ENCODE results near the gene EIF3I. TPM values are rescaled to one million over a fixed set of nuclear protein-coding genes. Genes with fewer than 3 reads are reported as not detected.
A peak's percentile ranks its signal among the peaks of the same experiment; 100 is the strongest.

The EIF3I gene
- total RNA-seq, 2 experiments from 2014 or later = 182 to 207 TPM

DNA sequence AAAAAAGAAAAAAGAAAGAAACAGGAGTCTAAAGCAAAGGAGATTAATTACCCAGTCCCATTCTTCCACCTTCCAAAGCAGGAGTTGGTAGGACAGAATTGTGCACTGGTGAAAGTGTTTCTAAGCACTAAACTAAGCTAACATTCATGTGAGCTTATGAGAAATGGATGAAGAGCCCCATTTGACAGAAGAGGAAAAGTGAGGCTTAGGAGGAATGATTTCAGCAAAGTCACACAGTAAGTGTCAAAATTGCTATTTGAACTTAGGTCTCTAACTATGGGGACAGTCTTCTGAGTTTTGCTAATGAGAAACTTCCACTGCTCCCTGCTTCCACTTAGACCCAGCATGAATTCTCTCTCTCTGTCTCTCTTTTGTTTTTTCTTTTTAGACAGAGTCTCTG is 47.5 kb downstream of the EIF3I start:
- Histone ChIP-seq H3K27ac (ENCODE audit: low read depth, low read length, poor library complexity, severe bottlenecking) (peak overlapping the region; percentile 36), H3K4me3 (ENCODE audit: low read depth, low read length, poor library complexity, severe bottlenecking) (no peak overlapping the region), H3K4me1 (ENCODE audit: insufficient read depth, low read length, poor library complexity, severe bottlenecking) (peaks cover 72% of the 10 kb centered on the region), H3K9me3 (ENCODE audit: low read length) (no peaks in the 10 kb centered on the region), H2AFZ (ENCODE audit: low read length) (no peak overlapping the region), H3K36me3 (ENCODE audit: insufficient read depth, low read length) (peaks cover 16% of the 10 kb centered on the region), H3K4me2 (ENCODE audit: low read length) (no peak overlapping the region), H4K20me1 (ENCODE audit: insufficient read depth, low read length) (no peaks in the 10 kb centered on the region), H3K9me2 (ENCODE audit: insufficient read depth, low read length) (no peaks in the 10 kb centered on the region), H3K79me2 (ENCODE audit: insufficient read depth, low read depth, low read length) (peaks cover 35% of the 10 kb centered on the region; the same call in 1 of the 2 replicates)
- TF ChIP-seq, protein P1, sequence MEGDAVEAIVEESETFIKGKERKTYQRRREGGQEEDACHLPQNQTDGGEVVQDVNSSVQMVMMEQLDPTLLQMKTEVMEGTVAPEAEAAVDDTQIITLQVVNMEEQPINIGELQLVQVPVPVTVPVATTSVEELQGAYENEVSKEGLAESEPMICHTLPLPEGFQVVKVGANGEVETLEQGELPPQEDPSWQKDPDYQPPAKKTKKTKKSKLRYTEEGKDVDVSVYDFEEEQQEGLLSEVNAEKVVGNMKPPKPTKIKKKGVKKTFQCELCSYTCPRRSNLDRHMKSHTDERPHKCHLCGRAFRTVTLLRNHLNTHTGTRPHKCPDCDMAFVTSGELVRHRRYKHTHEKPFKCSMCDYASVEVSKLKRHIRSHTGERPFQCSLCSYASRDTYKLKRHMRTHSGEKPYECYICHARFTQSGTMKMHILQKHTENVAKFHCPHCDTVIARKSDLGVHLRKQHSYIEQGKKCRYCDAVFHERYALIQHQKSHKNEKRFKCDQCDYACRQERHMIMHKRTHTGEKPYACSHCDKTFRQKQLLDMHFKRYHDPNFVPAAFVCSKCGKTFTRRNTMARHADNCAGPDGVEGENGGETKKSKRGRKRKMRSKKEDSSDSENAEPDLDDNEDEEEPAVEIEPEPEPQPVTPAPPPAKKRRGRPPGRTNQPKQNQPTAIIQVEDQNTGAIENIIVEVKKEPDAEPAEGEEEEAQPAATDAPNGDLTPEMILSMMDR (conservative IDR thresholded peaks at IDR 0.05; ENCODE audit: low read length) = no peak
- TF ChIP-seq EZH2phosphoT487 (IDR thresholded peaks at IDR 0.05; ENCODE audit: borderline replicate concordance, low read depth, low read length) = no peak
- BruUV-seq (replicated peaks) = no TSS peak
- intact Hi-C loops (cut with micrococcal nuclease; ENCODE audit: unreplicated experiment) = no loop called here
- ChIA-PET POLR2A (interaction anchor here (0.5 to 1.8 kb wide), 5 partner anchors 11 to 69 kb away, joined by 3 to 7 read pairs (median 3); no protein-coding TSS in a partner anchor), CTCF (ENCODE audit: unreplicated experiment) (no interaction called here)
- DNase-seq (ENCODE audit: low spot score) = no peak

DNA sequence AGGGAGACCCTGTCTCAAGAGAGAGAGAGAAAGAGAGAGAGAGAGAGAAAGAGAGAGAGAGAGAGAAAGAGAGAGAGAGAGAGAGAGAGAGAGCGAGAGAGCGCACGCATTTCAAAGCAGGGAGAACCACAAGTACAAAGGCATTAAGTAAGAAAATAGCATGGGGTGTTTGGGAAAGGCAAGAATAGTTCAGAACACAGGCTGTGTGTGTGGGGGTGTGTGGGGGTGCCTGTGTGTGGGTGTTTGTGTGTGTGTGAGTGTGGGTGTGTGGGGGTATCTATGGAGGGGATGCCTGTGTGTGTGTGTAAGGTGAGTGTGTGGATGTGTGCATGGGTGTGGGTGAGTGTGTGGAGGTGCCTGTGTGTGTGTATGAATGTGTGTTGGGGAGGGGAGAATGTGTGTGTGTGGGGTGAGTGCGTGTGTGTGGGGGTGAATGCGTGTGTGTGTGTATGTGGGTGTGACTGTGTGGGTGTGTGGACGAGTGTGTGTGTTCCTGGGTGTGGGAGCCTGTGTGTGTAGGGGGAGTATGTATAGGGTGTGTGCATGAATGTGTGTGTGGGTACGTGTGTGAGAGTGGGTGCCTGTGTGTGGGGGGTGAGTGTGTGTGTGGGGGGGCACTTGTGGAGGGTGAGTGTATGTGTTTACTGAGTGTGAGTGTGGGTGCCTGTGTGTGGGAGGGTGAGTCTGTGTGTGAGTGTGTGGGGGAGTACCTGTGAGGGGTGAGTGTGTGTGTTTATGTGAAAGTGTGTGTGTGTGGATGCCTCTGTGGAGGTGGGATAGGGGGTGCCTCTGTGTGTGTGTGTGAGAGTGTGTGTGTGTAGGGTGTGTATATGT is 50.6 kb downstream of the EIF3I start:
- ChIA-PET CTCF (ENCODE audit: unreplicated experiment) (no interaction called here), POLR2A (interaction anchor here (1.7 to 1.9 kb wide), 3 partner anchors 7 to 24 kb away, joined by 4 to 9 read pairs (median 8); no protein-coding TSS in a partner anchor)
- Histone ChIP-seq H3K9me2 (ENCODE audit: insufficient read depth, low read length) (no peaks in the 10 kb centered on the region), H3K4me3 (ENCODE audit: low read depth, low read length, poor library complexity, severe bottlenecking) (peak overlapping the region; percentile 71), H3K4me1 (ENCODE audit: insufficient read depth, low read length, poor library complexity, severe bottlenecking) (peaks cover 51% of the 10 kb centered on the region), H3K27ac (ENCODE audit: low read depth, low read length, poor library complexity, severe bottlenecking) (peak overlapping the region; percentile 91), H3K36me3 (ENCODE audit: insufficient read depth, low read length) (peaks cover 36% of the 10 kb centered on the region), H2AFZ (ENCODE audit: low read length) (no peak overlapping the region), H3K4me2 (ENCODE audit: low read length) (peak overlapping the region; percentile 80), H3K79me2 (ENCODE audit: insufficient read depth, low read depth, low read length) (peaks cover 26% of the 10 kb centered on the region; the same call in 1 of the 2 replicates), H4K20me1 (ENCODE audit: insufficient read depth, low read length) (no peaks in the 10 kb centered on the region), H3K9me3 (ENCODE audit: low read length) (no peaks in the 10 kb centered on the region)
- TF ChIP-seq, protein P1 (conservative IDR thresholded peaks at IDR 0.05; ENCODE audit: low read length) = no peak
- no peak for TF ChIP-seq EZH2phosphoT487 (IDR thresholded peaks at IDR 0.05; ENCODE audit: borderline replicate concordance, low read depth, low read length)
- no peak for DNase-seq (ENCODE audit: low spot score)
- intact Hi-C loops (cut with micrococcal nuclease; ENCODE audit: unreplicated experiment) = no loop called here
- BruUV-seq (replicated peaks) = no TSS peak
